Suprapubic skin (tissue), 4 donors: ENCODE data around the gene MYH10.

Source experiments
- EP300 ChIP-seq: sonication (generic); formaldehyde crosslinking; IDR thresholded peaks from one replicate; pipeline ENCODE4 v1.6.1; 2017; ENCODE audit warnings: antibody characterized with exemption
- POLR2A ChIP-seq, 2 donors: fragments of 450-650 bp; IDR thresholded peaks; one replicate each; pipeline ENCODE4 v1.6.1; 2017; ENCODE audit warnings: antibody characterized with exemption in 2 of 2, mild to moderate bottlenecking in 2 of 2, moderate library complexity in 2 of 2
- POLR2AphosphoS5 ChIP-seq, 3 donors: sonication (generic); formaldehyde crosslinking; IDR thresholded peaks; one replicate each; pipeline ENCODE4 v1.6.1; 2017; ENCODE audit warnings: antibody characterized with exemption in 3 of 3
- TF ChIP-seq, protein P1 (sequence below), 2 donors: fragments of 200-600 bp in 1 of 2; fragments of 450-650 bp in 1 of 2; sonication (generic) in 1 of 2; IDR thresholded peaks; one replicate each; pipeline ENCODE4 v1.5.1; 2016 to 2019; ENCODE audit warnings: antibody characterized with exemption in 2 of 2, mild to moderate bottlenecking in 1 of 2, moderate library complexity in 1 of 2

GRCh38 chr17:8609910-8610309 lies 20.6 kb downstream of the MYH10 start:
- TF ChIP-seq EP300 = no peak
- no peak for TF ChIP-seq POLR2AphosphoS5 (IDR thresholded peaks at IDR 0.05)
- TF ChIP-seq, protein P1, sequence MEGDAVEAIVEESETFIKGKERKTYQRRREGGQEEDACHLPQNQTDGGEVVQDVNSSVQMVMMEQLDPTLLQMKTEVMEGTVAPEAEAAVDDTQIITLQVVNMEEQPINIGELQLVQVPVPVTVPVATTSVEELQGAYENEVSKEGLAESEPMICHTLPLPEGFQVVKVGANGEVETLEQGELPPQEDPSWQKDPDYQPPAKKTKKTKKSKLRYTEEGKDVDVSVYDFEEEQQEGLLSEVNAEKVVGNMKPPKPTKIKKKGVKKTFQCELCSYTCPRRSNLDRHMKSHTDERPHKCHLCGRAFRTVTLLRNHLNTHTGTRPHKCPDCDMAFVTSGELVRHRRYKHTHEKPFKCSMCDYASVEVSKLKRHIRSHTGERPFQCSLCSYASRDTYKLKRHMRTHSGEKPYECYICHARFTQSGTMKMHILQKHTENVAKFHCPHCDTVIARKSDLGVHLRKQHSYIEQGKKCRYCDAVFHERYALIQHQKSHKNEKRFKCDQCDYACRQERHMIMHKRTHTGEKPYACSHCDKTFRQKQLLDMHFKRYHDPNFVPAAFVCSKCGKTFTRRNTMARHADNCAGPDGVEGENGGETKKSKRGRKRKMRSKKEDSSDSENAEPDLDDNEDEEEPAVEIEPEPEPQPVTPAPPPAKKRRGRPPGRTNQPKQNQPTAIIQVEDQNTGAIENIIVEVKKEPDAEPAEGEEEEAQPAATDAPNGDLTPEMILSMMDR (IDR thresholded peaks at IDR 0.05) = no peak
- no peak for TF ChIP-seq POLR2A (IDR thresholded peaks at IDR 0.05)
